K562 (cell line): ENCODE measurements around the gene SMAD4. TPM values are rescaled to one million over a fixed set of nuclear protein-coding genes. Genes with fewer than 3 reads are reported as not detected.

Experiments used
- ATAC-seq: fragments of 200-7000 bp; cut with Tn5 transposase; 3 replicates; pipeline ENCODE4 v1.9.1; 2020; ENCODE audit warnings: moderate library complexity
- BruUV-seq: library from RNA; stranded (reverse); fragments of 400-500 nt; replicated peaks from 2 replicates; lab custom pipeline; 2021; lab: Mats Ljungman, UMichigan
- CTCF ChIA-PET: fragments of 300-600 bp; formaldehyde crosslinking; extraction: SDS; loops from one replicate; lab custom pipeline; 2021; ENCODE audit warnings: low intra/inter-chr PET ratio; lab: Yijun Ruan, JAX
- POLR2A ChIA-PET: fragments of 300-600, 350-650 bp; sonication (Branson Sonifier 250); formaldehyde crosslinking; extraction: SDS; loops from one replicate; lab custom pipeline; 2021; ENCODE audit warnings: antibody characterized with exemption, inconsistent platforms; lab: Yijun Ruan, JAX
- DNase-seq, 4 experiments: peaks; one replicate each; pipeline versions ENCODE4 v3.0.0 to v3.0.0-alpha.2; 2011 to 2018; ENCODE audit warnings: low spot score in 3 of 4, mixed read lengths in 3 of 4; ENCODE audit errors: extremely low read depth in 1 of 4
- FAIRE-seq: peaks from 2 replicates; lab custom pipeline; 2011; peaks lifted over from hg19 to GRCh38; lab: Jason Lieb, UNC
- H2AFZ ChIP-seq: 2 replicates; pipeline ENCODE4 v1.6.0; 2011; ENCODE audit warnings: low read depth, low read length, control low read depth, inconsistent platforms
- H3K27ac ChIP-seq: fragments of 200-600 bp; 3 replicates; pipeline ENCODE4 v1.8.0; 2011; ENCODE audit warnings: low read depth, mild to moderate bottlenecking, control low read depth, inconsistent platforms, low read length, moderate library complexity, mixed read lengths; ENCODE audit errors: extremely low read depth
- H3K27me3 ChIP-seq, 2 experiments: fragments of 300-600 bp in 1 of 2; 2 replicates in 1 of 2; 3 replicates in 1 of 2; pipeline versions ENCODE4 v1.6.0 to v1.8.0; 2011; ENCODE audit warnings: inconsistent platforms in 2 of 2, low read length in 2 of 2, mild to moderate bottlenecking in 1 of 2, mixed read lengths in 1 of 2, moderate library complexity in 1 of 2; ENCODE audit not compliant: control insufficient read depth in 2 of 2, insufficient read depth in 2 of 2
- H3K36me3 ChIP-seq: fragments of 300-600 bp; 3 replicates; pipeline ENCODE4 v1.8.0; 2011; ENCODE audit warnings: mild to moderate bottlenecking, low read length, inconsistent platforms; ENCODE audit not compliant: control insufficient read depth, insufficient read depth
- H3K4me1 ChIP-seq, 2 experiments: fragments of 200-600 bp in 1 of 2; replicated peaks in 1 of 2; 2 replicates in 1 of 2; 3 replicates in 1 of 2; pipeline versions ENCODE4 v1.5.1 to v1.8.0; 2011; ENCODE audit warnings: inconsistent platforms in 2 of 2, low read length in 2 of 2, mild to moderate bottlenecking in 1 of 2, mixed read lengths in 1 of 2, moderate library complexity in 1 of 2; ENCODE audit not compliant: control insufficient read depth in 2 of 2, insufficient read depth in 2 of 2
- H3K4me2 ChIP-seq: 2 replicates; pipeline ENCODE4 v1.6.1; 2011; ENCODE audit warnings: low read length, control low read depth, inconsistent platforms, mixed read lengths; ENCODE audit not compliant: insufficient read depth
- H3K4me3 ChIP-seq: fragments of 200-600 bp; sonication (generic), shearing (Covaris generic); 2 replicates; pipeline ENCODE4 v1.5.1; 2016; ENCODE audit warnings: control low read depth, inconsistent platforms
- H3K79me2 ChIP-seq: fragments of 200-600 bp; 3 replicates; pipeline ENCODE4 v1.8.0; 2011; ENCODE audit warnings: low read length, inconsistent platforms; ENCODE audit not compliant: control insufficient read depth, insufficient read depth
- H3K9ac ChIP-seq, 2 experiments: 2 replicates each; pipeline versions ENCODE4 v1.6.0 to v1.6.1; 2011; ENCODE audit warnings: low read depth in 2 of 2, low read length in 2 of 2, control low read depth in 1 of 2, inconsistent platforms in 1 of 2, mild to moderate bottlenecking in 1 of 2, mixed read lengths in 1 of 2; ENCODE audit not compliant: insufficient read depth in 1 of 2
- H3K9me1 ChIP-seq: one replicate; pipeline ENCODE4 v1.6.0; 2011; ENCODE audit warnings: inconsistent platforms, mild to moderate bottlenecking, low read length, moderate library complexity; ENCODE audit not compliant: control insufficient read depth, insufficient read depth
- H3K9me3 ChIP-seq: replicated peaks from 2 replicates; pipeline ENCODE4 v1.5.1; 2011; ENCODE audit warnings: low read depth, low read length, inconsistent platforms; ENCODE audit not compliant: control insufficient read depth, insufficient read depth
- H4K20me1 ChIP-seq: replicated peaks from 2 replicates; pipeline ENCODE4 v1.6.1; 2011; ENCODE audit warnings: low read length, inconsistent platforms, mixed read lengths; ENCODE audit not compliant: control insufficient read depth, insufficient read depth
- ETV5 ChIP-seq: sonication (generic); formaldehyde crosslinking; IDR thresholded peaks from 2 replicates; pipeline ENCODE4 v1.4.0; 2020; ENCODE audit warnings: low read depth, mild to moderate bottlenecking, missing genetic modification reagents
- MEIS2 ChIP-seq: fragments of 450-650 bp; IDR thresholded peaks from 2 replicates; pipeline ENCODE4 v1.6.1; 2014; ENCODE audit warnings: mild to moderate bottlenecking; ENCODE audit not compliant: partially characterized antibody
- WGBS: fragments of 100-300 bp; shearing (Covaris generic); methylation state at CpG from one replicate; pipeline ENCODE4 v1.1.6; 2016; ENCODE audit warnings: low coverage, mixed read lengths; ENCODE audit not compliant: insufficient coverage; ENCODE audit errors: missing lambda C conversion rate; 5-methylcytosine and 5-hydroxymethylcytosine counted together
- in situ Hi-C: fragments of 300-500 bp; cut with MboI; formaldehyde crosslinking; loops from 4 replicates; pipeline ENCODE4 v1.15.0; 2018; ENCODE audit warnings: inconsistent platforms, mixed read lengths
- intact Hi-C: fragments of 100-400 bp; cut with micrococcal nuclease; formaldehyde crosslinking; loops from 2 replicates; pipeline ENCODE4 v1.14.2; 2022
- polyA plus RNA-seq, 8 experiments: library from polyadenylated mRNA; depleted of rRNA in 4 of 8; stranded (reverse) in 5 of 8; unstranded in 3 of 8; fragments of >200 nt; fragmentation: Nextera tagmentation in 2 of 8; fragmentation: Illumina TruSeq in 1 of 8; extraction: Ambion mirVana in 2 of 8; extraction: Trizol in 1 of 8; gene quantifications; 2 replicates each; pipeline versions ENCODE4 v1.2.1 to v1.2.3, GENCODE V29; 2011 to 2014; ENCODE audit warnings: inconsistent platforms in 1 of 8, missing spikeins in 1 of 8
- total RNA-seq, 7 experiments: library from RNA; depleted of rRNA in 6 of 7; stranded (reverse); fragments of >200 nt in 6 of 7; fragmentation: Illumina TruSeq in 2 of 7; extraction: Trizol in 2 of 7; gene quantifications; 2 replicates each; pipeline versions ENCODE4 v1.2.1 to v1.2.3, GENCODE V29; 2011 to 2021; ENCODE audit warnings: low replicate concordance in 1 of 7
- TF ChIP-seq, protein P1 (sequence below): fragments of 450-650 bp; IDR thresholded peaks from 2 replicates; pipeline ENCODE4 v1.6.1; 2016
- TF ChIP-seq, protein P2 (sequence below), 2 experiments: IDR thresholded peaks in 1 of 2; conservative IDR thresholded peaks in 1 of 2; 2 replicates each; pipeline ENCODE4 v1.6.1; 2016; ENCODE audit warnings: low read depth in 2 of 2, mild to moderate bottlenecking in 1 of 2, missing compliant biosample characterization in 1 of 2, missing genetic modification characterization in 1 of 2, moderate library complexity in 1 of 2

SMAD4 gene
- total and polyA plus RNA-seq, 9 of the 15 experiments (the other 6 are each of a cell fraction or from before 2014, with no cell fraction given) = 5.7 to 55.0 (median 39.4) TPM

DNA sequence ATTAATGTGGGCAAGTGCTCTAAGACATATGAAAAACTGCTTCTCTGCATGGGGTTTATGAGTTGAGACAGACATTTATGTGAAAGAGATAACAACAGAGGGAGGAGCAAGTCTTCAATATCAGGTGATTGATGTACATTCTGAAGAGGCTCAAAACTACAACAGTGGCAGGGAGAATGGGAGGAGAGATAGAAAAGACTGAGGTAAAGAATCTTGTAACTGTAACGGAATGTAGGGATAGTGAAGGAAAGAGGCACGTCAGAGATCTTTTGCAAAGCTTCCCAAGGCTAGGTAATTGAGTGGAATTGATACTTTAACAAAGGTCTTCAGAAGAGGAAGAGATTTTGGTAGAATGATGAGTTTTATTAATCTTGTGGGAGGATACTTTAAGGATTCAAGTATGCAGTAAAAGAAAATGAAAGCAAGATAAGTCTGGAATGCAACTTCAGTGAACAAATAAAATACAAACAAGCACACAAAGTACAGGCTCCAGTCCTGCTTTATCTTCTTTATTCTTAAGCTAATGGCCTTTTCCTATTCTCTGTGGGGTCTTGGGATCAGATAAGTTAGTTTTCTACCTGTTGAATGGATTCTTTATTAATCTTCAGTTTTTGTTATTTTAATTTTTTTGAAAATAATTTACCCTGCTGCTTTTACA is 15.0 kb downstream of the SMAD4 start:
- no TSS peak for BruUV-seq
- no peak overlapping the region for H3K4me2 ChIP-seq
- peaks cover 26% of the 10 kb centered on the region for H3K36me3 ChIP-seq
- intact Hi-C loops (no loop called here), in situ Hi-C loops (no loop called here)
- no peak for FAIRE-seq
- H3K4me1 ChIP-seq = peaks cover 3 to 8% of the 10 kb centered on the region in 2 experiments; a peak in 3 of 5 replicates
- ChIA-PET POLR2A (interaction anchor here (0.5 kb wide), 1 partner anchor 10 kb away, joined by 4 read pairs; no protein-coding TSS in a partner anchor), CTCF (no interaction called here)
- no peak overlapping the region for H3K27ac ChIP-seq
- no peaks in the 10 kb centered on the region for H3K27me3 ChIP-seq
- H3K9me1 ChIP-seq = no peaks in the 10 kb centered on the region
- H3K4me3 ChIP-seq = no peak overlapping the region
- ATAC-seq = peak; percentile 70
- 0% methylated on average over 2 of the region's 2 CpGs for WGBS
- DNase-seq = peak in 1 of 4 experiments; percentile 15
- no peak overlapping the region for H2AFZ ChIP-seq
- peaks cover 6% of the 10 kb centered on the region; the same call in 1 of the 2 replicates for H4K20me1 ChIP-seq
- peaks cover 70% of the 10 kb centered on the region for H3K79me2 ChIP-seq
- H3K9me3 ChIP-seq = no peaks in the 10 kb centered on the region
- no peak overlapping the region for H3K9ac ChIP-seq
- TF ChIP-seq, protein P1, sequence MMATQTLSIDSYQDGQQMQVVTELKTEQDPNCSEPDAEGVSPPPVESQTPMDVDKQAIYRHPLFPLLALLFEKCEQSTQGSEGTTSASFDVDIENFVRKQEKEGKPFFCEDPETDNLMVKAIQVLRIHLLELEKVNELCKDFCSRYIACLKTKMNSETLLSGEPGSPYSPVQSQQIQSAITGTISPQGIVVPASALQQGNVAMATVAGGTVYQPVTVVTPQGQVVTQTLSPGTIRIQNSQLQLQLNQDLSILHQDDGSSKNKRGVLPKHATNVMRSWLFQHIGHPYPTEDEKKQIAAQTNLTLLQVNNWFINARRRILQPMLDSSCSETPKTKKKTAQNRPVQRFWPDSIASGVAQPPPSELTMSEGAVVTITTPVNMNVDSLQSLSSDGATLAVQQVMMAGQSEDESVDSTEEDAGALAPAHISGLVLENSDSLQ = peak; percentile 86
- TF ChIP-seq, protein P2, sequence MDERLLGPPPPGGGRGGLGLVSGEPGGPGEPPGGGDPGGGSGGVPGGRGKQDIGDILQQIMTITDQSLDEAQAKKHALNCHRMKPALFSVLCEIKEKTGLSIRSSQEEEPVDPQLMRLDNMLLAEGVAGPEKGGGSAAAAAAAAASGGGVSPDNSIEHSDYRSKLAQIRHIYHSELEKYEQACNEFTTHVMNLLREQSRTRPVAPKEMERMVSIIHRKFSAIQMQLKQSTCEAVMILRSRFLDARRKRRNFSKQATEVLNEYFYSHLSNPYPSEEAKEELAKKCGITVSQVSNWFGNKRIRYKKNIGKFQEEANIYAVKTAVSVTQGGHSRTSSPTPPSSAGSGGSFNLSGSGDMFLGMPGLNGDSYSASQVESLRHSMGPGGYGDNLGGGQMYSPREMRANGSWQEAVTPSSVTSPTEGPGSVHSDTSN (CRISPR knock-in tag; IDR thresholded peaks at IDR 0.05; ENCODE audit: low read depth) = no peak
- TF ChIP-seq, protein P2 (tag; conservative IDR thresholded peaks at IDR 0.05; ENCODE audit: low read depth) = peak; percentile 77
- TF ChIP-seq ETV5 (CRISPR knock-in tag) = no peak
- TF ChIP-seq MEIS2 = peak; percentile 79
